D721Med (cell line): ENCODE results near the gene AK5.
"Not testable (repeated sequence)": the region's sequence is repeated elsewhere in the genome, so short reads cannot be mapped to it uniquely, and the experiment has no call there.

Experiments used
- DNase-seq: peaks from one replicate; pipeline ENCODE4 v3.0.0; 2011; ENCODE audit warnings: low spot score; ENCODE audit not compliant: insufficient read length
- FAIRE-seq: peaks from 2 replicates; lab custom pipeline; 2011; peaks lifted over from hg19 to GRCh38; lab: Jason Lieb, UNC
- CTCF ChIP-seq: IDR thresholded peaks from 2 replicates; pipeline ENCODE4 v1.5.1; 2012; ENCODE audit warnings: mild to moderate bottlenecking, control low read depth; ENCODE audit not compliant: insufficient read depth; ENCODE audit errors: missing control alignments

Gene AK5

GRCh38 chr1:77509051-77509492 lies 227.3 kb downstream of the AK5 start:
- DNase-seq (no peak), FAIRE-seq (no peak)
- no peak for TF ChIP-seq CTCF

GRCh38 chr1:77509898-77510297 lies 228.1 kb downstream of the AK5 start:
- DNase-seq (no peak), FAIRE-seq (no peak)
- no peak for TF ChIP-seq CTCF

- DNase-seq = no peak
- no peak for TF ChIP-seq CTCF
- no peak for FAIRE-seq
Observed at GRCh38 chr1:77511440-77511840, 229.6 kb downstream of the AK5 start.

GRCh38 chr1:77512650-77513049 lies 230.8 kb downstream of the AK5 start:
- not testable (repeated sequence) for DNase-seq, FAIRE-seq

- FAIRE-seq = no peak
- DNase-seq = no peak
- no peak for TF ChIP-seq CTCF
Observed at GRCh38 chr1:77513839-77514763, 232.3 kb downstream of the AK5 start.

GRCh38 chr1:77514921-77515776 lies 233.3 kb downstream of the AK5 start:
- FAIRE-seq = no peak
- no peak for DNase-seq
- no peak for TF ChIP-seq CTCF

- no peak for FAIRE-seq
- no peak for TF ChIP-seq CTCF
- no peak for DNase-seq
Observed at GRCh38 chr1:77516106-77516505, 234.3 kb downstream of the AK5 start.
